EL (cell line): ENCODE measurements around the gene SYNGR4.
"Not testable (repeated sequence)": the region's sequence is repeated elsewhere in the genome, so short reads cannot be mapped to it uniquely, and the experiment has no call there.

ENCODE experiments used
- DNase-seq: peaks from one replicate; pipeline ENCODE4 v3.0.0-alpha.2; 2016

SYNGR4 gene

DNA sequence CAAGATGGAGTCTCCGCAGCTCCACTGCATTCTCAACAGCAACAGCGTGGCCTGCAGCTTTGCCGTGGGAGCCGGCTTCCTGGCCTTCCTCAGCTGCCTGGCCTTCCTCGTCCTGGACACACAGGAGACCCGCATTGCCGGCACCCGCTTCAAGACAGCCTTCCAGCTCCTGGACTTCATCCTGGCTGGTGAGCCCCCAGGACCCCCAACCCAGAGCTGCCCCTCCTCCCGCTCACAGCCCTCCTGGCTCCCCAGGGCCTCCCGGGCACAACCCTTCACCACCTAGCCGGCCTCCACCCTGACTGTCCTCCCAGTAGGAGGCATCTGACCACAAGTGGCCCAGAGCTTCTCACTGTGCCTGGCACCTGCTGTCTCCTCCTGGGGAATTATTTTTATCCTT, 9.4 kb downstream of the SYNGR4 start:
- DNase-seq, result no peak

- no peak for DNase-seq
Measured at GRCh38 chr19:48378194-48378570, 14.0 kb downstream of the SYNGR4 start.

GRCh38 chr19:48379058-48379457, 14.9 kb downstream of the SYNGR4 start:
- DNase-seq, result no peak

DNA sequence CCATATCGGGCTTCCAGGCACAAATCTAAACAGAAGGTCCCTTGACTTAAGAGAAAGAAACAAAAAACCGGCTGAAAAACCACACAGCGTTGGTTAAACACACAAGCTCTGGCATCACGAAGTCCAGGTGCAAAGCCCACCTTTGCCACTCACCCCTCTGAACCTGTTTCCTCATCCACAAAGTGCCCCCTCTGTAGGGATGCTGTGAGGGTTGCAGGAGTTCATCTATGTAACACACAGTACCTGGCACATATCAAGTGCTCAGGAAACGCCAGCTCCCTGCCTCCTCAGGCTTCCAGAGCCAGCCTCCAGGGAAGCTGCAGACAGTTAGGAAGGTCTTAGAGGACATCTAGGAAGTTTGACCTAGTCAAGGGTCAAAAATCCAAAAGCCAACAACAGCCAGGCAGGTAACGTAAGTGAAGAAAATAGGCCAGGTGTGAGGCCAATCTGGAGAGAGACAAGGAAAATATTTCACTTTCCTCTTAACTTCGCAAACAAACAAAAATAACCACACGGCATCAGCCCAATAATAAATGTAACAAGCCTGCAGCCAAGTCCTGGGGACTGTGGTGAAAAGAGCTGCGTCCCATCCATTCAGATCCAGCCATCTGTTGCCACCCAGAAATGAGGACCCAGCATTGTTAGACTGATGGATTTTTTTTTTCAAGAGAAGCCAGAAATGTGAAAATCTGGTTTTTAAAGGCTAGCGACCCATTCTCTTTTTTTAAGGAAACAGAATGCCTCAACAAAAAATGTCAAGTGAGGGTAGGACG, 17.2 kb downstream of the SYNGR4 start:
- DNase-seq, result no peak

GRCh38 chr19:48382286-48382685, 18.1 kb downstream of the SYNGR4 start:
- no peak for DNase-seq

GRCh38 chr19:48385461-48386087, 21.4 kb downstream of the SYNGR4 start:
- no peak for DNase-seq

DNA sequence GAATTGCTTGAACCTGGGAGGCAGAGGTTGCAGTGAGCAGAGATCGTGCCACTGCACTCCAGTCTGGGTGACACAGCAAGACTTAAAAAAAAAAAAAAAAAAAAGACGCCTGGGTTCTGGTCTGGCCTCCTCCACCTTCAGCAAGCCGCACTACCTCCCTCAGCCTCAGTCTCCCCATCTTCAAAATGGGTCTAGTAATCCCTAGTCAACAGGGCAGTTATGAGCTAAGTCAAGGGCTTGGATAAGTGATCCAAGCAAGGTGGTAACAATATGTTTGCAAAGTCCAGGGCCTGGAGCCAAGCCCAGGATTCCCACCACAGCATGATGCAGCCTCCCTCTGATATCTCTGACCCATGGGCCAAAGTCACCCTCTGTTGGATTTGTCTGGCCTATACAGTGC, 22.8 kb downstream of the SYNGR4 start:
- no peak for DNase-seq

- peak; percentile 58 for DNase-seq
Measured at GRCh38 chr19:48390188-48391099, 26.3 kb downstream of the SYNGR4 start.

DNA sequence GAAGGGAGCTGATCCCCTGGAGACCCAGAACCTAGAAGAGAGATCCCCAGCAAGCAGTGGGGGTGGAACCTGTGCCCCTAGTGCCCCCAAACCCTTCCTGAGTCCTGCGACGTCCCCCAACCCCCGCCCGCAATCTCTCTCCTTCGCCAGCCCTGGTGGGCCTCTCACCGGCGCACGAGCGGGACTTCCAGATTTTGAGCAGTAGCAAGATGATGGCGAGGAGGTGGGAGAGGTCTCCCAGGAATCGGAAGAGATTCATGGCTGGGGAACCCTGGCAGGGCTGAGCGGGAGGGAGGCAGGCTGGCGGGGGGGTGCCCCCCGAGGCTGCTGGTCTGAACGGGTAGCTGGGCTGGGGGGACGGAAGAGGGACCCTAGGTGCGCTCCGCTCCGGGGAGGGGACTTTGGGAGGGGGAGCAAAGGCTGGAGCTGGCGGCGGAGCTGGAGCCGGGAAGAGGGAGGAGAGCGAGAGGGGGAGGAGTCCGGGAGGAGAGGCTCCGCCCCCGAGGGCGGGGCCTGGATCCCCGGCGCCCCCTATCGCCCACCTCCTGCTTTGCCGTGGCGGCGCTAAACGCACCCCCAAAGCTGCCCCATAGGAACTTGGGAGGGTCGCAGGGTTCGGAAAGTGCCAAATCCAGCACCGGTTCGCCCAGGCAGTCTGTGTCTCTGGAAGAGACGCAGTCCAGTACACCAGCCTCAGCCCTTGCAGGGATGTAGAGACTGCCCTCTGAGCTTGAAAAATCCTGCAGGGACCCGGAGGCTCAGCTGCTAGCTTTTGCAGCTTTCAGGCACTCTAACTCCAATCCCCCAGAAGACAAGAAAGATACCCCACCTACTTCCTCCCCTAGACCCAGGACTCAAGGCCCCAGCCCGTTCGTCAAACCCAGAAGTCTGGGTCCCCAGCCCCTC, 27.2 kb downstream of the SYNGR4 start, which contains the start of gene KDELR1:
Gene KDELR1 (minus strand): TSS at position 452 of the 906 bp plus-strand sequence. CDS start 193 bp downstream, at position 259.
- peak; percentile 69 for DNase-seq

DNA sequence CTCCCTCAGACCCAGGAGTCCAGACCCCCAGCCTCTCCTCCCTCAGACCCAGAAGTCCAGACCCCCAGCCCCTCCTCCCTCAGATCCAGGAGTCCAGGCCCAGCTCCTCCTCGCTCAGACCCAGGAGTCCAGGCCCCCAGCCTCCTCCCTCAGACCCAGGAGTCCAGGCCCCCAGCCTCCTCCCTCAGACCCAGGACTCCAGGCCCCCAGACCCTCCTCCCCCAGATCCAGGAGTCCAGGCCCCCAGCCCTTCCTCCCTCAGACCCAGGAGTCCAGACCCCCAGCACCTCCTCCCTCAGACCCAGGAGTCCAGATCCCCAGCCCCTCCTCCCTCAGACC, 27.8 kb downstream of the SYNGR4 start:
- DNase-seq, result not testable (repeated sequence)

DNA sequence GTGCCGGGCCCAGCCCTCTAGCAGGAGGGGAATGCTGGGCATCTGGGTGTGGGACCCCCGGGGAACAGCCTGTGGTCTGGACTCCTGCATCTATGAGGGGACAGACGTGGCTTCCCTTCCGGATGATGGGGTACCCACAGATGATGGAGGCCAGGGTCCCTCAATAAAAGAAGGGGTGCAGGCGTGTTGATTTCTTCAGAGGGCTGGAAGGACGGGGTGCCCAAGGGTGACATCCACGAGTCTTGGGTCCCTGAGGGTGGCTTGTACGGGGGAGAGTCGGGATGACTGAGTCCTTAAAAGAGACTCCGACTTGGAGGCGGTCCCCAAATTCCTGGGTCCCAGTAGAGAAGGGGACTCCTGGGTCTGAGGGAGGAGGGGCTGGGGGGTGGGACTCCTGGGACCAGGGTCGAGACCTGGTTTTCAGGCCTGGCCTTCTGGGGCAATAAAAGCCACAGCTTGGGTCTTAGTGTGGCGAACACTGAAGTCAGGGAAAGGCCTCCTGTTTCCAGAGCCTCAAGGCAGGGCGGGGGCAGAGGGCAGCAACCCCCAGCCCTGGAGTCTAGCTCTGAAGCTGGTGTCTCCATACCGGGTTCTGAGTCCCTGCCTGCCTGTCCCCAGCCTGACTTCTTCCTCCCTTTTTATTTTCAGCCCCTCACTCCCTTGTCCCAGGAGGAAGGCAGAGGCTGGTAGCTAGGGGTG, 28.8 kb downstream of the SYNGR4 start:
- no peak for DNase-seq

GRCh38 chr19:48393559-48394330, 29.6 kb downstream of the SYNGR4 start, which contains the start of gene GRIN2D:
GRIN2D (plus strand) TSS chr19:48393668; CDS start chr19:48398393, 4,725 bp downstream.
- no peak for DNase-seq

DNA sequence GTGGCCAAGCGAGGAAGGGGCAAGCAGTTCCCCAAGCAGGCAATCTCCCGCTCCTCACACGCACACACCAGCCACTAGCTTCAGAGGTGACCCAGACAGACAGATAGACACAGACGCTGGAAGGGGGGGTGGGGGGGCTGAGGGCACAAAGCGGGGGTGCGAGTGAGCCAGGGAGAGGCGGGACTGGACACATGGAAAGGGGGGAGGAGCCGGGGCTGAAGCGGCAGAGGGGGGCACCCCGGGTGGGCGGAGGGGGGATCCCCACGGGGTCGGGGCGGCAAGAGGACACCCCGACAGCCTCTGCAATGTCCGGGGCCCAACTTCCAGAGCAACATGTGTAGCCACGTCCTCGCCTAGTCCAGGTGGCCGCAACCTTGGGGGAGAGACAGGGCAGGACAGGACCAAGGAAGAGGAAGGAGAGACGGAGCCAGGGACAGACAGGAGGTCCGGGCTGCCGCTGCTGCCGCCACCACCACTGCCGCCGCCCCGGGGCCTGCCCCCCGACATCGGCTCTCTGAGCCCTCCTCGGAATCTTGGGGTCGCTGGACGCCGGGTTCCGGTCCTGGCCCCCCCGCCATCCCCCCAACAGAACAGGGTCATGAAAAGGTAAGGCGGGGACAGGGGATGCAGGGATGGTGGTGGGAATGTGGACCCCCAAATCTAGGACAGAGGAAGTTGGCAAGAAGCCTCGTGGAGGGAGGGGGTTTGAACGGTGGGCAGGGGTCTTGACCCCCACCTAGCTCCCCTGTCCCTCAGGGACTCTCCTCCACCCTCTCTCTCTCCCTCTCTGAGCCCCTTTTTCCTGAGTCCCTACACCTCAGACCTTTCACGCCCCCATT, 30.4 kb downstream of the SYNGR4 start:
- no peak for DNase-seq

- no peak for DNase-seq
Measured at GRCh38 chr19:48395170-48395455, 30.9 kb downstream of the SYNGR4 start.

GRCh38 chr19:48395499-48395898, 31.3 kb downstream of the SYNGR4 start:
- no peak for DNase-seq

GRCh38 chr19:48396016-48396823, 32.1 kb downstream of the SYNGR4 start:
- DNase-seq, result no peak

GRCh38 chr19:48396824-48397176, 32.6 kb downstream of the SYNGR4 start:
- no peak for DNase-seq

DNA sequence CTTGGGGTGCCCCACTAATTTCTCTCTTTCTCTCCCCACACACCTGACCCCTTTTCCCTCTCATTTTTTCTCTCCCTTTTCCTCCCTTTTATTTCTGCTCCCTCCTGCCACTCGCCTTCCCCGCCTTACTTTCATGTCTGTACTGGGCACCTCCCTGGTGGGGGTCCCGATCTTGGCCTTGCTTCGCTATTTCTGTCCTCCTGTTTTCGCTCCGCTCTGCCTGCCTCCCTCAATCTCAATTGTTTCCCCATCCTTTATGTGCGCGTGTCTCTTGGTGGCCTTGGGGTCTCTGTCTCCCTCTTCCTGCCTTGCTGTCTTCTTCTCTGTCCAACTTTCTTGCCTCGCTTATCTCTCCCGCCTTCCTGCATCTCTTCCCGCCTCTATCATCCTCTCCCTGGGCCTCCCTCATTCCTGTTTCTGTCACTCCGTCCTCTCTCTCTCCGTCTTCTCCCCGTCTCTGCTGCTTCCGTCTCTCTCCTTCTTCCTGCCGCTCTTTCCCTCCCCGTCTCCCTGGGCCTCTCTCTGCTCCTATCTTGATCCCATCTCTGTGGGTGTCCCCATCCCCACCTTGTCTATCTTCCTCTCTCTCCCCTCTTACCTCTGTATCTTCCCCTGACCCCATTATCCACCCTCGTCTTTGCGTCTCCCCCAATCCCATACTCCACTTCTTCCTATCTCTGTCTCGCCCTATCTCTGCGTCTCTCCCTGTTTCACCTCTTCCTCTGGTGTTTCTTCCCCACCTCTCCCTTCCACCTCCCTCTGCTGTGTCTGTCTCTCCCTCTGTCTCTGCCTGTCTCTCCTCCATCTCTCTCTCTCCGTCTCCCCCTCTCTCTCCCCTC, 33.3 kb downstream of the SYNGR4 start:
- DNase-seq, result no peak

- no peak for DNase-seq
Measured at GRCh38 chr19:48398102-48398374, 33.9 kb downstream of the SYNGR4 start.
